GM18508 (cell line): ENCODE measurements around the gene DAGLB.
"Not testable (repeated sequence)": the region's sequence is repeated elsewhere in the genome, so short reads cannot be mapped to it uniquely, and the experiment has no call there.

Source experiments
- ATAC-seq: cut with Tn5 transposase; IDR thresholded peaks from one replicate; pipeline ENCODE4 v1.9.1; 2021; ENCODE audit warnings: moderate number of reproducible peaks; ENCODE audit not compliant: insufficient read depth, unreplicated experiment

DAGLB gene

GRCh38 chr7:6447581-6448199 is at the start of gene DAGLB:
Gene DAGLB (minus strand): TSS chr7:6447954. CDS start chr7:6447842, 112 bp downstream.
- ATAC-seq: no peak

DNA sequence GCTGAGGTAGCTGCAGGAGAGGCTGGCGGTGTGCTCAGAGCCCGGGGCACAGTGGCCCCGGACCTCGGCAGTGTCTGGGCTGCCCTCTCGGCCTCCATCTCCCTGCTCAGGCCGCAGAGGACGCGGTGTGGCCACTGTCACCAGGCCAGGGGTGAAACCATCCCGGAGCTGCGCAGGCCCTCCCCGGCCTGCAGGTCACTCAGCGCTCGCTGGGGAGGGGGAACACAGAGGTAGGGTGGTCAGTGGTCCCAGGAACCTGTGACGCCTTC is 49.8 kb upstream of the DAGLB start:
- no peak for ATAC-seq

GRCh38 chr7:6496842-6497636 is 49.3 kb upstream of the DAGLB start:
- no peak for ATAC-seq

DNA sequence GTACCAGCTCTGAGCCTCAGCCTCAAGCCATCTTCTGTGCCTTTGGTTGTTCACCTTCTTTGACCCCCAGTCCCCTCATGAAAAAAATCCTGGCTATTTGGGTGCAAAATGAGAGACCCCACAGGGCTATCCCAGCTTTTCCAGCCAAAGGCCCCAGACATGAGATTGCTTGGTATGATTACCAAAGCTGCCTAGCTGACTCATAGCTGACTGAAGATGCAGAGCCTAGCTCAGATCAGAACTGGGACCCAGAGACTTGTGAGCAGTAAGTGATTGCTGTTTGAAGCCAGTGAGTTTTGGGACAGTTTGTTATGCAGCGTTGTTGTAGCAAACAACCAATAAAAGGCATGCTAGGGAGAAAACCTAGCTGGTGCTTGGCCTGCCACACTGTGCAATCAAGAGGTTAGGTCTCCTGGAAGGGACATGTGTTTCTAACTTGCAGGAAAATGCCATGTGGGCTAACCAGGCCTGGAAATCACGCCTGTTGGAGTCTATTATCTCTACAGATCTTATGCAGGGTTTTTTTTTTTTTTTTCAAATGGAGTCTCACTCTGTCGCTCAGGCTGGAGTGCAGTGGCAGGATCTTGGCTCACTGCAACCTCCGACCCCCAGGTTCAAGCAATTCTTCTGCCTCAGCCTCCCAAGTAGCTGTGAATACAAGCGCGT is 48.0 kb upstream of the DAGLB start:
- ATAC-seq: no peak

- ATAC-seq: no peak
Observed at GRCh38 chr7:6494365-6494764, 46.6 kb upstream of the DAGLB start.

DNA sequence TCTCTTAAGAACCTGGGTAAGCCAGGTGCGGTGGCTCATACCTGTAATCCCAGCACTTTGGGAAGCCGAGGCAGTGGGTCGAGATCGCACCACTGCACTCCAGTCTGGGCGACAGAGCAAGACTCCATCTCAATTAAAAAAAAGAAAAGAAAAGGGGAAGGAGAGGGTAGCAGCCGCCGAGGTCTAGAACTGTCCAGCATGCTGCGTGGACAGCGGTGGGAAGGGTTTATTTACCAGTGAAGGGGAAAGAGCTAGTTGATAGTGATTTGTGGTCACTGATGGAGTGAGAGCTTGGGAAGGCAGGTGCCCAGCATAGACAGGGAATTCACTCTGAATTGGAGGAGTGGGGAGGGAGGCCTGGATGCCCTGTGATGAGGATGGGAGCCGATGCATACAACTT is 43.4 kb upstream of the DAGLB start:
- ATAC-seq: no peak

DNA sequence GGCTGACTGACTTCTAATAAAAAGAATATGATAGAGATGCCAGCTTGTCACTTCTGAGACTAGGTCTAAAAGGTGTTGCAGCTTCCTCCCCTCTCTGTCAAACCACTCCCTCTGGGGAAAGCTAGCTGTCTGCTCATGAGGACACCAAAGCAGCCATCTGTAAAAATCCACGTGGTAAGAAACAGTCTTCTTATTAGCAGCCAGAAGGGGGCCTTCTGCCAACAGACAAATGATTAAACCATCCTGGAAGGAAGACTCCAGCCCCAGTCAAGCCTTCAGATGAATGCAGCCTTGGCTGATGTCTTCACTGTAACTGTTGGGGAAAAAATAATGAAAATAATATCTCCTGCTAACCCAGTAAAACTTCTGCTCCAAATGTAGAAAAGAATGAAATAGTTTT is 41.9 kb upstream of the DAGLB start:
- ATAC-seq: no peak

- no peak for ATAC-seq
Observed at GRCh38 chr7:6487184-6487545, 39.4 kb upstream of the DAGLB start.

DNA sequence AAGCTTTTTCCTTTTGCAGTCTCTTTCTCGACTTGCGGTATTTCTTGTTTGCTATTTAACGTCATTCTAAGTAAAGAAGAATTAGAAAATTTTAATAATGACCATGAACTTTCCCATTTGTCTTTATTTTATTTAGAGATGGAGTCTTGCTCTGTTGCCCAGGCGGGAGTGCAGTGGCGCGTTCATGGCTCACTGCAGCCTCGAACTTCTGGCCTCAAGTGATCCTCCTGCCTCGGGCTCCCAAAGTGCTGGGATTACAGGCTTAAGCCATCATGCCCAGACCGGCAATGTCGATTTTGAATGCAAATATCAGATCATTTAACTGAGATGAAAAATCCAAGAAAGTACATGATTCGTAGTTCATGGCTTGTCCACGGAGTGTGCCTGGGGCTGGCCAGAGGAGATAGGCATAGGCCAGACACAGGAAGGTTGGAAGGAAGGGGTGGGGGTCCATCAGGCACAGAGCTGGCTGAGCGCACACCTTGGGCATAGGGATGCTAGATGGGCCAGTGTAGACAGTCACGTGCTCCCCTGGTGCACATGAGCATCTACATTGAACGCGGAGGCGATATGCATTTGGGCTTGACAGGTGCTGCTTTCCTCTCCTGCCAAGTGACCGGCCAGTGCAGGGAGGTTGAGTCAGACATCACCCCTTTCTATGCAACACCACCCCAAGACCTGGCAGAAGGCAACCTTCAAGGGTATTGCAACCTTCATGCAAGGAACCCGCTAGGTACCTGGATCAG is 38.9 kb upstream of the DAGLB start:
- ATAC-seq: no peak

GRCh38 chr7:6482743-6483119 is 35.0 kb upstream of the DAGLB start:
- peak; percentile 10 for ATAC-seq

GRCh38 chr7:6482307-6482706 is 34.6 kb upstream of the DAGLB start:
- no peak for ATAC-seq

DNA sequence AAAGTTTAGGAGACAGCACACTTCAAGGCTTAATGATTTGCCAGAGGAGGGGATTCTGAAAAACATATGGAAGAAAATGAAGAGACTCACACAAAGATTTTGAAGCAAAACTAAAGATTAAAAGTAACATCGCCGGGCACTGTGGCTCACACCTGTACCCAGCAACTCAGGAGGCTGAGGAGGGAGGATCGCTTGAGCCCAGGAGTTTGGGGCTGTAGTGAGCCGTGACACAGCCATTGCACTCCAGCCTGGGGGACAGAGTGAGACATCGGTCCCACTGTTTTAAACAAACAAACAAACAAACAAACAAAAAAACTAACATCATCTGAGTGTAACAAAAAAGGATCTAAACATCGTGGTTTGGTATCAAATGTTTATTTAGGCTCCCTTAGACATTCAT is 33.7 kb upstream of the DAGLB start:
- ATAC-seq: no peak

- ATAC-seq: no peak
Observed at GRCh38 chr7:6480323-6480660, 32.5 kb upstream of the DAGLB start.

DNA sequence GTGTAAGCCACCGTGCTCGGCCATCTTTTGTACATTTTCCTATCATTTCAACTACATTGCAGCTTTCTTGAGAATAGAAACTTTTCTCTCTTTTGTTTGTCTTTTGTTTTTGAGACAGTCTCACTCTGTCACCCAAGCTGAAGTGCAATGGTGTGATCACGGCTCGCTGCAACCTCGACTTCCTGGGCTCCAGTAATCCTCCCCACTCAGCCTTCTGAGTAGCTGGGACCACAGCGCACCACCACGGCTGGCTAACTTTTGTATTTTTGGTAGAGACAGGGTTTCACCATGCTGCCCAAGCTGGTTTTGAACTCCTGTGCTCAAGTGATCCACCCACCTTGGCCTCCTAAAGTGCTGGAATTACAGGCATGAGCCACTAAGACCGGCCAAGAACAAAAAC is 31.3 kb upstream of the DAGLB start:
- no peak for ATAC-seq

GRCh38 chr7:6478186-6478585 is 30.4 kb upstream of the DAGLB start:
- no peak for ATAC-seq

DNA sequence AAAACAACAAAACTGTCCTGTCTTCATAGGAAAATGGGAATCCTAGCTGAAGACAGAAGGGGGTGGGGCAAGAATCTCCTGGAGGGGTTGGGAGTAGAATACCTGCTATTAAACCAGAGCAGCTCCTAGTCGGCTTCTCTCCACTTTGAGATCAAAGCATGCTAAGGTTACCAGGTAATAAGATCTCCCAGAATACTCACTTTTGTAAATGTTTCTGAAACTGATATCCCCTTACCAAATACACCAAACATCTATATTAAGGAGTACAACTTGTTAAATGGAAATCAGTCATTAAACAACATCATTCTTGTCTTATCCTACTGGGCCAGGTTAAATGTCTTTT is 29.5 kb upstream of the DAGLB start:
- no peak for ATAC-seq

GRCh38 chr7:6476596-6477317 is 29.0 kb upstream of the DAGLB start:
- no peak for ATAC-seq

DNA sequence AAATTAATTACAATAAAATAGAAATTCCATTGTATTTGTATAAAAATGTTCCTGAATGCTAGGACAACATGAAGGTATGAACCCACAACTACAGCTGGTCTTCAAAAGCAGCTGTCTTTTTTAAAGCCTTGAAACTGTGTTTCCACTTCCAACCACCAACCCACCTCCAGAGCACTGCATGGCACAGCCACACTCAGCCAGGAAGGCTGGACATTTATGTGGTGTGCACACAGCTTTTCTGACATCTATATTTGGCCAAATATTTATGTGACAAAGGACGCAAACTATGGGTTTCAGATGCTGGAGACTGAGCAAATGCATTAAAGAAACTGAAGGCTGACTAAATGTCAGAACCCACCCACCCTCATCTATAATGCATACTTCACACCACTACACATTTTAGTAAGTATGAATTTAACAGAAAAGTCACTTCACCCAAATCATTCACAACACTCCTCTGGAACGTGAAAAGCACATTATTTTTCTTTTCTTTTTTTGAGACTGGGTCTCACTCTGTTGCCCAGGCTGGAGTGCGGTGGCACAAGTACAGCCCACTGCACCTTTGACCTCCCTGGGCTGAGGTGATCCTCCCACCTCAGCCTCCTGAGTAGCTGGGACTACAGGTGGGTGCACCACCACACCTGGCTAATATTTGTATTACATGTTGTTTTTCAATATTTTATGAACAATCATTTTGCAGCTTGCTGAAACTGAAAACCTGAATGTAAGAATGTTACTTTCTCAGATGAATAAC is 27.9 kb upstream of the DAGLB start:
- ATAC-seq: no peak

DNA sequence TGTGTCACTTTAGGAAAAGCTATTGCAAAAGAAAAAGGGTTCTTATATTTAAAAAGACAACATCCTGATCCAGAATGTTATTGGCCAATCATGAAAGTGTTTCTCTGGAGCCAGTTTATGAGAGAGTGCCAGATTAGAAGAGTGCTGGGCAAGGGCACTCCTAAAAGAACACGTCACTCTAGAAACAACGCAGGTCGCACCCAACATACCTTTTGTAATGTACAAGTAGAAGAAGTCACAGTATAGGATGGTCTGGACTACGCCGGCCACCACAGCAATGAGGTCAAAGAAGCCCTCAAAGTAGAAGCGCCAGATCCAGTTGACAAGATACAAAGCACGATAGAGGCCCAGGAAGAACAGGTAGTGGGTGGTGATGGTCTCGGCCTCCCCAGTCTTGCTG is 18.1 kb upstream of the DAGLB start:
- no peak for ATAC-seq

DNA sequence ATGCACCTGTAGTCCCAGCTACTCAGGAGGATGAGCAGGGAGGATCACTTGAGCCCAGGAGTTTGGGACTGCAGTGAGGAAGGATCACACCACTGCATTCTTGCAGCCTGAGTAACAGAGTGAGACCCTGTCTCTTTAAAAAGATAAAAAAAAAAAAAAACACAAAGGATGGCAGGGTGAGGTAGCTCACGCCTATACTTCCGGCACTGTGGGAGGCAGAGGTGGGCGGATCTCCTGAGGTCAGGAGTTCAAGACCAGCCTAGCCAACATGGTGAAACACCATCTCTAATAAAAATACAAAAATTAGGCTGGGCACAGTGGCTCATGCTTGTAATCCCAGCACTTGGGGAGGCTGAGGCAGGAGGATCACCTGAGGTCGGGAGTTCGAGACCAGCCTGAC is 15.9 kb upstream of the DAGLB start:
- ATAC-seq: not testable (repeated sequence)
